Ascending aorta (tissue), 2 donors: ENCODE data around the gene KCTD18. TPM values are rescaled to one million over a fixed set of nuclear protein-coding genes. Genes with fewer than 3 reads are reported as not detected.

Source experiments
- DNase-seq, 2 donors: peaks; one replicate each; pipeline ENCODE4 v3.0.0-alpha.2; 2019; ENCODE audit warnings: low spot score in 2 of 2
- H3K27ac ChIP-seq, 2 donors: fragments of 200-600 bp; sonication (generic); one replicate each; pipeline ENCODE4 v1.5.1; 2016 to 2017; ENCODE audit warnings: mild to moderate bottlenecking in 1 of 2
- H3K27me3 ChIP-seq: fragments of 200-600 bp; sonication (generic); one replicate; pipeline ENCODE4 v1.5.1; 2017
- H3K36me3 ChIP-seq, 2 donors: fragments of 200-600 bp; sonication (generic); one replicate each; pipeline ENCODE4 v1.5.1; 2016
- H3K4me1 ChIP-seq, 2 donors: fragments of 200-600 bp; sonication (generic); one replicate each; pipeline ENCODE4 v1.5.1; 2016 to 2017; ENCODE audit warnings: mild to moderate bottlenecking in 1 of 2
- H3K4me3 ChIP-seq, 2 donors: fragments of 200-600 bp; sonication (generic); one replicate each; pipeline ENCODE4 v1.5.1; 2016 to 2017; ENCODE audit warnings: mild to moderate bottlenecking in 1 of 2
- H3K9me3 ChIP-seq, 2 donors: fragments of 200-600 bp; sonication (generic); one replicate each; pipeline ENCODE4 v1.5.1; 2016
- CTCF ChIP-seq, 3 experiments: fragments of 200-600 bp in 2 of 3; fragments of 450-650 bp in 1 of 3; sonication (generic) in 2 of 3; IDR thresholded peaks; one replicate each; pipeline ENCODE4 v1.5.1; 2016 to 2019; ENCODE audit warnings: antibody characterized with exemption in 3 of 3, mild to moderate bottlenecking in 1 of 3, moderate library complexity in 1 of 3
- intact Hi-C: fragments of 100-400 bp; cut with DNase I; formaldehyde crosslinking; loops from one replicate; pipeline ENCODE4 v1.15.1; 2023
- total RNA-seq: library from RNA; depleted of rRNA; stranded (reverse); fragments of >200 nt; gene quantifications from one replicate; pipeline ENCODE4 v1.1.0, GENCODE V29; 2016

The KCTD18 gene
- total RNA-seq = 17.9 TPM

GRCh38 chr2:200509612-200510433 lies at the start of gene KCTD18:
TSS of gene KCTD18 (minus strand) at chr2:200510068. CDS start at chr2:200507016, 3,052 bp downstream.
- TF ChIP-seq CTCF (IDR thresholded peaks at IDR 0.05) = peak; percentile 70 to 88 (median 86)
- intact Hi-C loops = loop anchor here (2.0 kb wide), 1 partner anchor 17 kb away; the partner anchor contains the start of gene SGO2
- Histone ChIP-seq H3K4me1 (peaks cover 0 to 12% of the 10 kb centered on the region in 2 donors), H3K36me3 (peaks cover 0 to under 1% of the 10 kb centered on the region in 2 donors), H3K27ac (peak within 1 kb of the TSS; percentile 80 to 82), H3K4me3 (peak within 1 kb of the TSS; percentile 55 to 87), H3K27me3 (no peaks in the 10 kb centered on the region), H3K9me3 (no peaks in the 10 kb centered on the region)
- DNase-seq = peak; percentile 55 to 94

DNA sequence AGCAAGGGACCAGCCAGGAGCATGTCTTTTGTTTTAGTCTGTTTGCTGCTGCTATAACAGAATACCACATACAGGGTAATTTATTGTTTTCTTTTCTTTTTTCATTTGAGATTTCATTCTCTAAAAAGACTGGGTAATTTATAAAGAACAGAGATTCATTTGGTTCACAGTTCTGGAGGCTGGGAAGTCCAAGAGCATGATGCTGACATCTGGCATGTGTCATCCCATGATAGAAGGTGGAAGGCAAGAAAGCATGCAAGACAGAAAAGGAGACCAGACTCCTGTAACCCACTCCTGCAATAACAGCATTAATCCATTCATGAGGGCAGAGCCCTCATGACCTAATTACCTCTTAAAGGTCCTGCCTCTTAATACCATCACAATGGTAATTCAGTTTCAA lies 30.9 kb upstream of the KCTD18 start:
- H3K27me3 ChIP-seq = no peaks in the 10 kb centered on the region

DNA sequence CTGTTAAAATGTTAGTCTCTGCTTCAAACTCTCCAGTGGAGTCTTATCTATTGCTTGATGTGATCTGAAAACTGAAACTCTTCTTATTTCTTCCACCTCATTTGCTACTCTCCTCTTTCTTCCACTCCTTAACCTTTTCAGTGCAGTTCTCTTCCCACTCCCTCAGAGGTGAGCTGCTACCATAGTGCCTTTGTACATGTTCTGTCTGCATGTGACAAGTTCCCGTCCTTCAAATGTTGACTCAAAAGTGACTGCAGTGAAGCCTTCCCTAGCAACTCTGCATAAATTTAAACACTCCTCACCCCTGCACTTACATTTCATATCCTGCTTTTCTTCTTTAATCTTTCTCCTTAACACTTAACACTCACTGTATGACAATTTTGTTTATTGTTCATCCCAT lies 28.3 kb upstream of the KCTD18 start:
- H3K4me3 ChIP-seq = no peak overlapping the region
- H3K9me3 ChIP-seq = no peaks in the 10 kb centered on the region
- H3K4me1 ChIP-seq = no peaks in the 10 kb centered on the region
- no peak for TF ChIP-seq CTCF (IDR thresholded peaks at IDR 0.05)
- no peak overlapping the region for H3K27ac ChIP-seq
- no peaks in the 10 kb centered on the region for H3K27me3 ChIP-seq
- no peaks in the 10 kb centered on the region for H3K36me3 ChIP-seq
- intact Hi-C loops = no loop called here
- no peak for DNase-seq

More for the DNA sequence above, 30.9 kb upstream of the KCTD18 start:
- Histone ChIP-seq H3K36me3 (no peaks in the 10 kb centered on the region), H3K4me3 (no peak overlapping the region), H3K4me1 (no peaks in the 10 kb centered on the region), H3K9me3 (no peaks in the 10 kb centered on the region), H3K27ac (no peak overlapping the region)
- intact Hi-C loops = no loop called here
- TF ChIP-seq CTCF (IDR thresholded peaks at IDR 0.05) = no peak
- DNase-seq = no peak

DNA sequence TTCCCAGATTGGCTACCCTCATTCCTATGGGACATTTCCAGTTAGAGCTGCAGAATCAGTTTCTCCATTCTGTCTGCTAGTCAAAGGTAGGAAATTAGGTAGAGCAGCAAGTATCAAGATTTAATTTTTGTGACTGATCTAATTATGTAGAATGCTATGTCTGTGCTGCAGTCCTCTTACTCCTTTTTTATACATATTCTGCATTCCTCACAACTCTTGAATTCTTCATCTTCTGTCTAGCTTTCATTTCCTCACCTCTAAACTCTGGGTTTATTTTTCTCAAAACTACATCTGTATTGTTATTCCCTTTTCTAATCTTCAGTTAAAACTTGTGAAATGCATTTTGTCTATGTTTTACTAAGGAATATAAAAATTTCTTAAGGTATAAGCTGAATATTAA lies 24.7 kb upstream of the KCTD18 start:
- H3K9me3 ChIP-seq = no peaks in the 10 kb centered on the region
- intact Hi-C loops = no loop called here
- no peak overlapping the region for H3K4me3 ChIP-seq
- H3K4me1 ChIP-seq = no peaks in the 10 kb centered on the region
- no peak for DNase-seq
- no peaks in the 10 kb centered on the region for H3K27me3 ChIP-seq
- no peaks in the 10 kb centered on the region for H3K36me3 ChIP-seq
- TF ChIP-seq CTCF (IDR thresholded peaks at IDR 0.05) = no peak
- H3K27ac ChIP-seq = no peak overlapping the region

- Histone ChIP-seq H3K27ac (no peak overlapping the region), H3K4me3 (no peak overlapping the region), H3K36me3 (no peaks in the 10 kb centered on the region), H3K9me3 (no peaks in the 10 kb centered on the region), H3K4me1 (no peaks in the 10 kb centered on the region), H3K27me3 (no peaks in the 10 kb centered on the region)
- TF ChIP-seq CTCF (IDR thresholded peaks at IDR 0.05) = no peak
- no peak for DNase-seq
- intact Hi-C loops = no loop called here
Observed at GRCh38 chr2:200533754-200534153, 23.9 kb upstream of the KCTD18 start.
